Activated CD8-positive, alpha-beta memory T cell treated with anti-CD3 and anti-CD28 coated beads for 36 hours (primary cell): ENCODE data around the gene NLRC5. TPM values are rescaled to one million over a fixed set of nuclear protein-coding genes. Genes with fewer than 3 reads are reported as not detected.
"Not testable (repeated sequence)": the region's sequence is repeated elsewhere in the genome, so short reads cannot be mapped to it uniquely, and the experiment has no call there.

ENCODE experiments used
- CTCF ChIA-PET: fragments of 350-600 bp; sonication (Branson Sonifier 250); formaldehyde crosslinking; loops from one replicate; lab custom pipeline; 2021; ENCODE audit warnings: antibody characterized with exemption; lab: Charles Lee
- POLR2A ChIA-PET: fragments of 350-600 bp; sonication (Branson Sonifier 250); formaldehyde crosslinking; loops from one replicate; lab custom pipeline; 2021; ENCODE audit warnings: antibody characterized with exemption; lab: Charles Lee
- total RNA-seq, 2 experiments: library from RNA; stranded (reverse); gene quantifications; one replicate each; pipeline ENCODE4 v1.2.3, GENCODE V29; 2021

The NLRC5 gene
- total RNA-seq, 2 experiments from 2014 or later = 118 to 121 TPM

DNA sequence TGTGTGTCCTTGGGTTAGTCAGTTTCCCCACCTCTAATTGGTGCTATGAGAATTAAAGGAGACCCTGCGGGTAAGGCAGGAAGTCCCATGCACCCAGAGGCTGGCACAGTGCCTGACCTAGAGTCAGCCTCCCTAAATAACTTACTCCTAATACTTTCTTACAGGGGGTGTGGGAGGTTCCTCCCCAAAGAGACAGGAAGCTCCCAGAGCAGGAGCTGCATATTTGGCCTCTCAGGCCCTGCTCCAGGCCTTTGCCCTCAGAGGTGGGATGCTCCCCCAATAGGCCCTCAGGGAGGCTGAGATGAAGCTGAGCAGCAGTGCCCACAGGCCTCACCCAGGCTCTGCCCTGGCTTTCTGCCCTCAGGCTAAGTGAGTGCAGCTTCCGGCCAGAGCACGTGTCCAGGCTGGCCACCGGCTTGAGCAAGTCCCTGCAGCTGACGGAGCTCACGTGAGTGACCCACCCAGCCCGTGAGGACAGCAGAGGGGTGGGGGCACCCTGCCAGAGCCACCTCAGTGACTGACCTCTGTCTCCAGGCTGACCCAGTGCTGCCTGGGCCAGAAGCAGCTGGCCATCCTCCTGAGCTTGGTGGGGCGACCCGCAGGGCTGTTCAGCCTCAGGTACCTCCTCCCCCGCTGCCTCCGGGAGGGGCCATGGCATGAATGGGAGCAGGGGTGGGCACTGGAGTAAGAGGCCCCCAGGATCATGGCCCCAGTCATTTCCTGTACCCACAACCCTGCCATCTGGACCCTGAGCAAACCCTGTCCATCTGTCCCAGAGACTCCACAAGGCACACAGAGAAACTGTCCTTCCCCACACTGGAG lies 71.9 kb downstream of the NLRC5 start:
- POLR2A ChIA-PET = interaction anchor here (1.3 kb wide), 1 partner anchor 72 kb away, joined by 4 read pairs; the partner anchor contains the start of gene NLRC5
- CTCF ChIA-PET = interaction anchor here (0.6 to 1.2 kb wide), 2 partner anchors 16 to 109 kb away, joined by 3 to 4 read pairs; no protein-coding TSS in a partner anchor

DNA sequence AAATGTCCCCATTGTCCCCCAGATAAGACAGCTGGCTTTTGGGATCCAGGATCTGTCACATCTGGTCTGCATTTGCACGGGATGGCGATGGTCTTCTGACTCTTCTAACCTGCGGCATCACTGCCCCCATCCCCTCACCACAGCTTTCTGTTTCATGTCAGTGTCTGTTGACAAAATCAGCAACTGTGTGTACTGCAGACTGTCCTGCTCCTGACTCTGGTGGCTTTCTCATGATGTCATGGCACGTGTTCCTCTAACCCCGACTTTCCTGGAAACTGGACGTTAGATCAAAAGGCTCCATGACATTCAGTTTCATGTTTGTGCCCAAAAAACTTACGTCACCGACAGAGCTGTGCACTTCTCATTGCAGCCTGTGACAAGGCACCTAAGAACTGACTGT lies 73.0 kb downstream of the NLRC5 start:
- CTCF ChIA-PET = interaction anchor here (1.2 kb wide), 1 partner anchor 17 kb away, joined by 3 read pairs; no protein-coding TSS in a partner anchor
- POLR2A ChIA-PET = interaction anchor here (1.3 kb wide), 1 partner anchor 73 kb away, joined by 4 read pairs; the partner anchor contains the start of gene NLRC5

DNA sequence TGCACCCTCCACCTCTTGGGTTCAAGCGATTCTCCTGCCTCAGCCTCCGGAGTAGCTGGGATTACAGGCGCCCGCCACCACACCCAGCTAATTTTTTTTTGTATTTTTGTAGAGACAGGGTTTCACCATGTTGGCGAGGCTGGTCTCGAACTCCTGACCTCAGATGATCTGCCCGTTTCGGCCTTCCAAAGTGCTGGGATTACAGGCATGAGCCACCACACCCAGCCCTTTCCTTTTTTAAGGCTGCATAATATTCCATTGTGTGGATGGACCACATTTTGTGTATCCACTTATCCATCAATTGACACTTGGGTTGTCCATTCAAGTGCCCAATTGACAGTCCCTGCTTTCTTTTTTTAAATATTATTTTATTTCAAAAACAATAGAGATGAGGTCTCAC lies 73.8 kb downstream of the NLRC5 start:
- CTCF ChIA-PET, POLR2A ChIA-PET: not testable (repeated sequence)

DNA sequence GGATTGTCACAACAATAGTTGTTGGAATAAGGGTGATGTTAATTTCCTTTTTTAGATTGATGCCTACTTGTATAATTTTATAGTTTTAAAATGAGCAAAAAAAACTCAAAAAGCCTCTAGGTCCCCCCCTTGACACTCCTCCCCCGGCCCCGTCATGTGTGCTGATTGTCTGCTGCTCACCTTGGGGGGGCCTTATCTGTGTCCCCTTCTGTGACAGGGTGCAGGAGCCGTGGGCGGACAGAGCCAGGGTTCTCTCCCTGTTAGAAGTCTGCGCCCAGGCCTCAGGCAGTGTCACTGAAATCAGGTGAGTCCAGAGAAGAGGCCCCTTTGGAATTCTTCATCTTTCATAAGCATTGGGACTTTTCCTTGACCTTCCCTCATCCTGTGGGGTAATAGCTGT lies 75.6 kb downstream of the NLRC5 start:
- ChIA-PET CTCF (interaction anchor here (1.7 kb wide), 1 partner anchor 10 kb away, joined by 3 read pairs; no protein-coding TSS in a partner anchor), POLR2A (no interaction called here)

DNA sequence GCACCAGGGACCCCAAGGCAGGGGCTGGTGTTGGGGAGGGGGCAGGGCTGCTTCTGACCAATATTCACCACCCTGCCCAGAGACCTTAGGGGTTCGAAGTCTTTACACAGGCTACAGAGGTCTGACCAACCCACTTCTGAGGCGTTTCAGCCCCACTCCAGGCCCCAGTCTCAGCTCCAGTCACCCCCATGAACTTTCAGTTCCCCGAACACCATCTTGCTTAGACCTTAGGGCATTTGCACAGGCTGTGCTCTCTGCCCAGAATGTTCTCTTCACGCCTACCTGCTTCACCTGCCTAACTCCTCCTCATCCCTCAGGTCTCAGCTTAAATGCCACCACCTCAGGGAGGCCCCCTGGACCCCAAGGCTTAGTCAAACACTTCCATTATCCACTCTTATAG lies 77.3 kb downstream of the NLRC5 start:
- POLR2A ChIA-PET = no interaction called here
- CTCF ChIA-PET = interaction anchor here (1.9 kb wide), 1 partner anchor 102 kb away, joined by 8 read pairs; no protein-coding TSS in a partner anchor

DNA sequence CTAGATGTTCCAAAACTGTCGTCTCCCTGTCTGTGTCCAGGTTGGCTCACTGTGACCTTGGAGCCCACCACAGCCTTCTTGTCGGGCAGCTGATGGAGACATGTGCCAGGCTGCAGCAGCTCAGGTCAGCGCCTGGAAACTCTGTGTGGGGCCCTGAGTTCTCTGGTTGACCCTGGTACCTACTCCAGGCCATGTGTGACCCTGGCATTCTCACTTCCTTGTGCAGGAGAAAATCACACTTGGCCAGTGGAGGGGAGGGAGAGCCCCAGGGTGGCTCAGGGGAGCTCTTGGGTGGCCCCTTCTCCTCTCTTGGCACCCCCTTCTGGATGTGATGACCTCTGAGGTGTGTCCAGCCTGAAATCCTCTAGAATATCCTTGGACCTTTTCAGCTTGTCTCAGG lies 78.0 kb downstream of the NLRC5 start:
- ChIA-PET CTCF (interaction anchor here (1.9 kb wide), 1 partner anchor 103 kb away, joined by 8 read pairs; no protein-coding TSS in a partner anchor), POLR2A (no interaction called here)

DNA sequence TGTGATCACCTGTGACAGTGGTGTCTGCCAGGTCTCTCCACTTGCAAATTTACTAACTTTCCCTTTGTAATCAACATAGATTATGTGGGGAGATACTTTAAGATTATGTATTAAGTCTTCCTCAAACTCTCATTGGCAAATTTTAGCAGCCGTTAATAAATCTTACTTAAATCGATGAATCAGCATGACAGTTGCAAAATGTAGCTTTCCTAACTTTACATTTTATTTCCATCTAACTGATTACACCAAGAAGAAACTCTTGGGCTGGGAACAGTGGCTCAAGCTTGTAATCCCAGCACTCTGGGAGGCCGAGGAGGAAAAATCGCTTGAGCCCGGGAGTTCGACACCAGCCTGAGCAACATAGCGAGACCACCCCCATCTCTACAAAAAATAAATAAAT lies 79.7 kb downstream of the NLRC5 start:
- ChIA-PET CTCF (interaction anchor here (1.0 to 1.4 kb wide), 3 partner anchors 15 to 68 kb away, joined by 3 to 4 read pairs (median 3); no protein-coding TSS in a partner anchor), POLR2A (no interaction called here)

DNA sequence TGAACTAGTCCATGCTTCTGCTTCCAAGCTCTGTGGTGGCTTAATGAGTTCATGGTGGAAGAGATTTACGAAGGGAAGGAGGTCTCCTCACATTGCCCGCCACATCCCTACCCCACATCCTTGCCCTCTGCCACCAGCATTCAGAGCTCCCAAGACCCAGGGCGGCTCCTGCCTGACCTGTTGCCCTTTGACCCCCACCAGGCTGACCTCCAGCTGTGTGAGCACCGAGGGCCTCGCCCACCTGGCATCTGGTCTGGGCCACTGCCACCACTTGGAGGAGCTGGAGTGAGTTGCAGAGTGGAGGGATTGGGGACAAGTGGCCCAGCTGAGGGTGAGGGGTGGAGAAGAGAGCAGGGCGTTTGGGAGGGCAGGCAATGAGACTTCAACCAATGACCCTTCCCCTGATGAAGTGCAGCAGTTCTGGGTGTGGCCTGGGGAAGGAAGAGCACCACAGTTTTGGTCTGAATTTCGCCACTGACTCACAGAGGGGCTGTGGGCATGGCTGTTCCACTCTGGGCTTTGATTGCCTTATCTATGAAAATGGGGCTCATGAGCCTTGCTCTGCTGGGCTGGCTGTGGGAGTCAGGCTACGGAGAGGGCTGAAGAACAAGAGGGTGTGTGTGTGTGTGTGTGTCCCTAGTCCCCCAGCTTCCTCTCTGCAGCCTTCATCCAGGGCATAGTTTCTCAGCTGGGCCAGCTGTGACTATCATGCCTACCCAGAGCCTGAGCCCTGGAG lies 80.4 kb downstream of the NLRC5 start:
- CTCF ChIA-PET = interaction anchor here (1.0 to 1.4 kb wide), 3 partner anchors 14 to 68 kb away, joined by 3 to 4 read pairs (median 3); no protein-coding TSS in a partner anchor
- POLR2A ChIA-PET = no interaction called here

DNA sequence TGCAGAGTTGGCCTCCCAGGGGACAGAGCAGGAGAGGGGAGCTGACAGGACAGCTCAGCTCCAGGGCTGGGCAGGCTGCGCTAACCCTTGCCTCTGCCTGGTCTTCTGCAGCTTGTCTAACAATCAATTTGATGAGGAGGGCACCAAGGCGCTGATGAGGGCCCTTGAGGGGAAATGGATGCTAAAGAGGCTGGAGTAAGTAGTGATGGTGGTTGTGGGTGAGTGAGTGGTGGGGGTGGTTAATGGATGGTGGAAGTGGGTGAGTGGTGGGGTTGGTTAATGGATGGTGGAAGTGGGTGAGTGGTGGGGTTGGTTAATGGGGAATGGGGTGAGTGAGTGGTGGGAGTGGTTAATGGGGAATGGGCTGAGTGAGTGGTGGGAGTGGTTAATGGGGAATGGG lies 81.1 kb downstream of the NLRC5 start:
- ChIA-PET POLR2A (no interaction called here), CTCF (interaction anchor here (1.4 kb wide), 2 partner anchors 13 to 30 kb away, joined by 3 to 4 read pairs; no protein-coding TSS in a partner anchor)

DNA sequence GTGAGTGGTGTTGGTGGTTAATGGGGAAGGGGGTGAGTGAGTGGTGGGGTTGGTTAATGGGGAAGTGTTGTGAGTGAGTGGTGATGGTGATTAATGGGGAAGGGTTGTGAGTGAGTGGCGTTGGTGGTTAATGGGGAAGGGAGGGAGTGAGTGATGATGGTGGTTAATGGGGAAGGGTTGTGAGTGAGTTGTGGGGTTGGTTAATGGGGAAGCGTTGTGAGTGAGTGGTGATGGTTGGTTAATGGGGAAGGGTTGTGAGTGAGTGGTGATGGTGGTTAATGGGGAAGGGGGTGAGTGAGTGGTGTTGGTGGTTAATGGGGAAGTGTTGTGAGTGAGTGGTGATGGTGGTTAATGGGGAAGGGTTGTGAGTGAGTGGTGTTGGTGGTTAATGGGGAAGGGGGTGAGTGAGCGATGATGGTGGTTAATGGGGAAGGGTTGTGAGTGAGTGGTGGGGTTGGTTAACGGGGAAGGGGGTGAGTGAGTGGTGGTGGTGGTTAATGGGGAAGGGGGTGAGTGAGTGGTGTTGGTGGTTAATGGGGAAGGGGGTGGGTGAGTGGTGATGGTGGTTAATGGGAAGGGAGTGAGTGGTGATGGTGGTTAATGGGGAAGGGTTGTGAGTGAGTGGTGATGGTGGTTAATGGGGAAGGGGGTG lies 81.8 kb downstream of the NLRC5 start:
- CTCF ChIA-PET = not testable (repeated sequence)
- POLR2A ChIA-PET = interaction anchor here (0.9 kb wide), 1 partner anchor 29 kb away, joined by 3 read pairs; no protein-coding TSS in a partner anchor

DNA sequence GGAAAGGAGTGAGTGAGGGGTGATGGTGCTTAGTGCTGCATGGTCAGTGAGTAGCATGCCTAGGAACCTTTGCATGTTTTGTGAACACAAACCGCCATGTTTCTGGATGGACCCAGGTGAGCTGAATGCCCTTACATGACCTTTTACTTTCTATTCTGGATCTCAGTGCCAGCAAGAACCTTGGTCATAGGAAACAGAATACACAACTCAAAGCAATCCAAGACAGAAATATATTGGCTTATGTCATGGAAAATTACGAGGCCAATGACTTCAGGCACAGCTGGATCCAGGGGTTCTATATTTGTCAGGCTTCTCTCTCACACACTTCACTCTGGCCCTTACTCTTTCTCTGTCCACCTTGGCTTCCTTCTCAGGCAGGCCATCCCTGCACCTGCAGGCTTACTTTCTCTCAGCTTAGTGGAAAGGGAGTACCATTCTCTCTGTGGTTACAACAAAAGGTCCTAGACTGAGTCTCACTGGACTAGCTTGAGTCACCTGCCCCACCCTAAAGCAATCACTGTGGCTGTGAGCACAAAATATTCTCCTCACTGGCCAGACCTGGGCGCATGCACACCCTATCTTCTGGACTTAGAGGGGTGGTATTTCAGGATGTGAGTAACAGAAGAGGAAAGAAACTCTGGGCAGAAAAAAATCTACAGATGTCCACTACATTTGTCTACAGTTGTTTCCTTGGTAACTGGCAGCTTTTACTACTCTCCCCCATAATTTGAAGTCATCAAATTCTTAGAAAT lies 82.7 kb downstream of the NLRC5 start:
- ChIA-PET POLR2A (interaction anchor here (0.9 kb wide), 1 partner anchor 30 kb away, joined by 3 read pairs; no protein-coding TSS in a partner anchor), CTCF (interaction anchor here (0.9 kb wide), 1 partner anchor 11 kb away, joined by 3 read pairs; no protein-coding TSS in a partner anchor)

DNA sequence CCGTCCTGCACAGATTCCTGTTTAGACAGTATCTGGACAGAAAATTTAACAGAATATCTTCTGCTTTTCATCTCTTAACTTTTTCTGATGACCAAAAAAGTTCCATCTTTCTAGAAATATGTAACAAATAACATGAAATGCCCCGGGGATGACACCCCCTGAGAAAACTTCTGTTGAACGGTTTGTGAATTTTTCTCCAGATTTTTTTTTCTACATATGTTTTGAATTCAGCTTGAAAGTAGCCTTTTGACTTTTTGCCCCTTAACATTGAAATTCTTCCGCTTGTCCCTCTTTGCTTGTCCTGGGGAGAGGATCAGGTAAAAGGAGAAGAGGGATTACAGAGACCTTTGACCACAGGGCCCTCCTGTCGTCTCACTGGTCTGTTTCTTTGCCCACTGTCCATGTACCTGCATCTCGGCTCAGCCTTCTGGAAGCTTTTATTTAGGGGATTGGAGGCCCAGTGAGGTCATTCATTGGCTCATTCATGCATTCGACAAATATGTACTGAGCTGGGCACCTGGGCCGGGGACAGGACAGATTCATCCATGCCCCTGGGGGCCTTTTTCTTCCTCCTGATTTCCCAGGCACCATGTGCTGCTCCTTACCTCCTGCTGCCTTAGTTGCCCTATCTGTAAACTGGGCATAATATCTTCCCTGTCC lies 83.4 kb downstream of the NLRC5 start:
- ChIA-PET CTCF (no interaction called here), POLR2A (interaction anchor here (0.7 kb wide), 1 partner anchor 113 kb away, joined by 4 read pairs; the partner anchor contains the start of genes PSME3IP1 and RSPRY1)

DNA sequence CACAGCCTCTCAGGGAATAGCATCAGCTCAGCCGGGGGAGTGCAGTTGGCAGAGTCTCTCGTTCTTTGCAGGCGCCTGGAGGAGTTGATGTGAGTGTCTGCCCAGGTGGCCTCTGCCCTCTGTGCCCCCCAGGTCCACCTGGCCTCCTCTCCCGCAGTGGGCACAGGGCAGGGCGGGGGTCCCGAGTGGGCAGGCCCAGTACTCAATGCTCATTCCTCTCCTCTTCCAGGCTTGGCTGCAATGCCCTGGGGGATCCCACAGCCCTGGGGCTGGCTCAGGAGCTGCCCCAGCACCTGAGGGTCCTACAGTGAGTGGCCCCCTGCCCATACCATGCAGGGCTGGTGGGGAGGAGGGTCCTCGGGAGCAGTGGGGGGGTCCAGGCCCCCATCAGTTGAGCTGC lies 88.4 kb downstream of the NLRC5 start:
- POLR2A ChIA-PET = no interaction called here
- CTCF ChIA-PET = no interaction called here

DNA sequence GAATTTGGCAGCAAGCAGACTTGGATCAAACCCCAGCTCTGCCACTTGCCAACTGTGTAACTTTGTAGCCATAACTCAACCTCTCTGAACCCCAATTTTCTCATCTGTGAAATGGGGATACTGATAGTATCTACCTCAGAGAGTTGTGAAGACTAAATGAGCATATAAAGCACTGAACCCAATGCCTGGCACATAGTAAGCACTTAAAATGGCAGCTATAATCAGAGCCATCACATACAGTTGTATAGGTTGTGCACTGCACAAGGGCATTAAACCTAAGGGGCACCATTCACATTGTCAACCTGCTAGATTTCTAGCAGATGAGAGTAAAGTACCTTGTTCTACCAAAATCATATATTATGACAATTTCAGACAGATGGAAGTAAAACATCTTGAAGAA lies 92.4 kb downstream of the NLRC5 start:
- POLR2A ChIA-PET = no interaction called here
- CTCF ChIA-PET = interaction anchor here (4.2 kb wide), 1 partner anchor 12 kb away, joined by 21 read pairs; the partner anchor contains the start of gene CPNE2

DNA sequence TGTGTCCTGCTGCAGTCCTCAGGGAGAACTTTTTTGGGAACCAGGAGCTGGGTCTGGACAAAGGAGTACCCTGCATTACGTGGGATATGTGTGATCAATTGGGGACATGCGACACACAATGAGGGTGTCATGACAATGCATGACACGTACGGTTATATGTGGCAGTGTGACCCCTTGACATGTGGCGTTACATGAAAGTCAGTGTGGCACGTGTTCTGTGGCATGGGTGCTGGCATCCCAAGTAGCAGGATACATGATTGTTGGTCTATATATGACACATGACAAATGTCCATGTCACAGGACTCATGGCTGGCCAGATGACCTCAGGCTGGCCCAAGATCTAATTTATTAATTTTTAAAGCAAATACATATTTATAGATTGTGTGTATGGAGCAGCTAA lies 93.3 kb downstream of the NLRC5 start:
- POLR2A ChIA-PET = no interaction called here
- CTCF ChIA-PET = interaction anchor here (1.1 to 4.2 kb wide), 3 partner anchors 11 to 87 kb away, joined by 3 to 21 read pairs (median 8); partner anchors contain the start of gene CPNE2

DNA sequence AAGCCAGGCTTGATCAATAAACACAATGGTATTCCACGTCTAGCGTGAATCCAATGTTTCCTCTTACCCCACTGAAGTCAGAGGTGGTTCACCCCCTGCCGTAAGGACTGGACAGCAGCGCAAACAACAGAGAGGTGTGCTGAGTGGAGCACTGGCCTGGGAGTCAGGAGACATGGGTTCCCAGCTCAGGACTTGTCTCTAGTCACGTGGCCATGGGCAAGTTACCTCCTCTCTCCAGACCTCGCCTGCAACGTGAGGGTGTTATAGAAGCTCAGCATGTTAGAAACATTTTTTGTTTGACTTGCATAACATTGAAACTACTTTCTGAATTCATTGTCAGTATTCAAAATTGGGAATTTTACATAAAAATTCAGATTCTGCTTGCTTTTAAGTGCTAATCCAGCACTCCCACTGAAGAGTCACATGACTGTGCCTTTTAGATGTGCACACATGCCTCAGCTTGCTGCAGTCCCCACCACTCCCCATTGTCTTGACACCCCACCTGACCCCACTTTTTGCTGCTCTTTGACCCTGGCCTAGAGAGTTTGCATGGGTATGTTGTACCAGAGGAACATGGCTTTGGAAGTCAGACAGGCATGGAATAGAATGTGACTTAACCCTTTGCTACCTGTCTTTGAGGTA lies 94.2 kb downstream of the NLRC5 start:
- CTCF ChIA-PET = interaction anchor here (0.9 to 4.2 kb wide), 16 partner anchors 9 to 133 kb away, joined by 3 to 21 read pairs (median 4); partner anchors contain the start of genes CPNE2 and NLRC5
- POLR2A ChIA-PET = no interaction called here
